ENCODE results near the gene COMMD6. TPM values are rescaled to one million over a fixed set of nuclear protein-coding genes. Genes with fewer than 3 reads are reported as not detected.
A peak's percentile ranks its signal among the peaks of the same experiment; 100 is the strongest.

COMMD6 gene
- total and polyA plus RNA-seq, 9 of the 15 experiments (the other 6 are each of a cell fraction or from before 2014, with no cell fraction given) = 32.6 to 116 (median 65.0) TPM

DNA sequence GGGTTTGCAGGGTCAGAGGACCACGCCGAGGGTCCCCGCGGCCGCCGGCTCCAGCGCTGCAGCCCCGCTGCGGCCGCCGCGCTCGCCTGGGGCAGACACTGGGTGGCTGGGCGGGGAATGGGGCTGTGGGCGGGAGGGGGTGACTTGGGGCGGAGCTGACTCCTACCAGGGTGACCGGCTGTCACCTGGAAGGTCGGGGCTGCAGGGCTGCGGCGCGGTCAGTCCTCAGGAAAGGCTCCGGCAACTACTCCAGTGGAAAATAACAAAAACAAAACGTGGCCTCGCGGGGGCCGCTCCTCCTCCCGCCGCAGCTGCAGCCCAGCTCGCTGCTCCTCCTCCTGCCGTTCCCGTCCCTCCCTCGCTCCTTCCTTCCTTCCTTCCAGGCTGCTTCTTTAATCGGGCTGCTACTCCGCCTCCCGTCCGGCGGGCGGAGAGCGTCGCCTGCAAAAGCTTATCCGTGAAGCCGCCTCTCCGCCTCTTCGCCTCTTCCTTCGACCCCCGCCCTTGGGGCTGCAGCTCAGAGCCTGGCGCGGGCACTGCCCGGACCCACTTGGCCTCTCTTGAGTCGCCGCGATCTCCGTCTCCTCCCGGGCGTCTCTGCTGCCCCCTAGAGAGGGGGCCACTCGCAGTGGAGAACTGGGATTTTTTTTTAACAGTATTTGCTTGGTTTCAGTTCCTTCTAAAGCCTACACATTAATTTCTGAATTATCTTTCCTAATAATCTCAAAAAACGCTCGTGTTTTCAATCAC is 55.4 kb downstream of the COMMD6 start, which contains the start of gene TBC1D4 (continued):
- TF ChIP-seq HOXB6 (CRISPR knock-in tag; IDR thresholded peaks at IDR 0.05; ENCODE audit: borderline replicate concordance) (no peak), PHF20 (IDR thresholded peaks at IDR 0.05; ENCODE audit: partially characterized antibody) (no peak), JUND (IDR thresholded peaks at IDR 0.05; ENCODE audit: borderline replicate concordance, low read depth, low read length) (no peak), JUND (tag; IDR thresholded peaks at IDR 0.05; ENCODE audit: borderline replicate concordance, low read depth, low read length) (no peak), ILK (tag; IDR thresholded peaks at IDR 0.05; ENCODE audit: borderline replicate concordance, low read depth) (no peak), CBX2 (IDR thresholded peaks at IDR 0.05; ENCODE audit: insufficient read depth, low read length, poor library complexity, severe bottlenecking) (no peak), ZBTB17 (CRISPR knock-in tag; IDR thresholded peaks at IDR 0.05) (no peak), ETV6 (IDR thresholded peaks at IDR 0.05; ENCODE audit: borderline replicate concordance in 1 of 2, low read depth in 2 of 2, low read length in 1 of 2) (no peak), ETV6 (CRISPR knock-in tag; IDR thresholded peaks at IDR 0.05; ENCODE audit: borderline replicate concordance) (no peak), ARID1B (IDR thresholded peaks at IDR 0.05) (0 out of 2 replicates have a peak, but pooled peaks have one; percentile 18), SIN3A (IDR thresholded peaks at IDR 0.05; ENCODE audit: borderline replicate concordance in 2 of 2, control insufficient read depth in 1 of 2, low read depth in 2 of 2, low read length in 2 of 2) (no peak), KAT7 (CRISPR knock-in tag; IDR thresholded peaks at IDR 0.05; ENCODE audit: borderline replicate concordance) (no peak), HNRNPL (IDR thresholded peaks at IDR 0.05; ENCODE audit: low read depth, low read length) (0 out of 2 replicates have a peak, but pooled peaks have one; percentile 29), RBBP5 (IDR thresholded peaks at IDR 0.05; ENCODE audit: borderline replicate concordance, insufficient read depth, low read length, poor library complexity, severe bottlenecking) (no peak), NCOA2 (IDR thresholded peaks at IDR 0.05; ENCODE audit: partially characterized antibody in 2 of 2) (no peak), BCL6 (CRISPR knock-in tag; IDR thresholded peaks at IDR 0.05) (no peak), ZNF140 (CRISPR knock-in tag; IDR thresholded peaks at IDR 0.05) (no peak), PHTF2 (CRISPR knock-in tag; IDR thresholded peaks at IDR 0.05) (no peak), ZEB2 (IDR thresholded peaks at IDR 0.05) (no peak), MED1 (CRISPR knock-in tag; IDR thresholded peaks at IDR 0.05; ENCODE audit: borderline replicate concordance) (no peak)
- TF ChIP-seq, protein P1, sequence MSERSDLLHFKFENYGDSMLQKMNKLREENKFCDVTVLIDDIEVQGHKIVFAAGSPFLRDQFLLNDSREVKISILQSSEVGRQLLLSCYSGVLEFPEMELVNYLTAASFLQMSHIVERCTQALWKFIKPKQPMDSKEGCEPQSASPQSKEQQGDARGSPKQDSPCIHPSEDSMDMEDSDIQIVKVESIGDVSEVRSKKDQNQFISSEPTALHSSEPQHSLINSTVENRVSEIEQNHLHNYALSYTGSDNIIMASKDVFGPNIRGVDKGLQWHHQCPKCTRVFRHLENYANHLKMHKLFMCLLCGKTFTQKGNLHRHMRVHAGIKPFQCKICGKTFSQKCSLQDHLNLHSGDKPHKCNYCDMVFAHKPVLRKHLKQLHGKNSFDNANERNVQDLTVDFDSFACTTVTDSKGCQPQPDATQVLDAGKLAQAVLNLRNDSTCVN (CRISPR knock-in tag; IDR thresholded peaks at IDR 0.05) = no peak
- TF ChIP-seq, protein P2, sequence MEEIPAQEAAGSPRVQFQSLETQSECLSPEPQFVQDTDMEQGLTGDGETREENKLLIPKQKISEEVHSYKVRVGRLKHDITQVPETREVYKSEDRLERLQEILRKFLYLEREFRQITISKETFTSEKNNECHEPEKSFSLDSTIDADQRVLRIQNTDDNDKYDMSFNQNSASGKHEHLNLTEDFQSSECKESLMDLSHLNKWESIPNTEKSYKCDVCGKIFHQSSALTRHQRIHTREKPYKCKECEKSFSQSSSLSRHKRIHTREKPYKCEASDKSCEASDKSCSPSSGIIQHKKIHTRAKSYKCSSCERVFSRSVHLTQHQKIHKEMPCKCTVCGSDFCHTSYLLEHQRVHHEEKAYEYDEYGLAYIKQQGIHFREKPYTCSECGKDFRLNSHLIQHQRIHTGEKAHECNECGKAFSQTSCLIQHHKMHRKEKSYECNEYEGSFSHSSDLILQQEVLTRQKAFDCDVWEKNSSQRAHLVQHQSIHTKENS (CRISPR knock-in tag; IDR thresholded peaks at IDR 0.05) = no peak
- TF ChIP-seq, protein P3, sequence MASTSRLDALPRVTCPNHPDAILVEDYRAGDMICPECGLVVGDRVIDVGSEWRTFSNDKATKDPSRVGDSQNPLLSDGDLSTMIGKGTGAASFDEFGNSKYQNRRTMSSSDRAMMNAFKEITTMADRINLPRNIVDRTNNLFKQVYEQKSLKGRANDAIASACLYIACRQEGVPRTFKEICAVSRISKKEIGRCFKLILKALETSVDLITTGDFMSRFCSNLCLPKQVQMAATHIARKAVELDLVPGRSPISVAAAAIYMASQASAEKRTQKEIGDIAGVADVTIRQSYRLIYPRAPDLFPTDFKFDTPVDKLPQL (IDR thresholded peaks at IDR 0.05; ENCODE audit: extremely low read depth, insufficient read length) = no peak
- TF ChIP-seq, protein P4, sequence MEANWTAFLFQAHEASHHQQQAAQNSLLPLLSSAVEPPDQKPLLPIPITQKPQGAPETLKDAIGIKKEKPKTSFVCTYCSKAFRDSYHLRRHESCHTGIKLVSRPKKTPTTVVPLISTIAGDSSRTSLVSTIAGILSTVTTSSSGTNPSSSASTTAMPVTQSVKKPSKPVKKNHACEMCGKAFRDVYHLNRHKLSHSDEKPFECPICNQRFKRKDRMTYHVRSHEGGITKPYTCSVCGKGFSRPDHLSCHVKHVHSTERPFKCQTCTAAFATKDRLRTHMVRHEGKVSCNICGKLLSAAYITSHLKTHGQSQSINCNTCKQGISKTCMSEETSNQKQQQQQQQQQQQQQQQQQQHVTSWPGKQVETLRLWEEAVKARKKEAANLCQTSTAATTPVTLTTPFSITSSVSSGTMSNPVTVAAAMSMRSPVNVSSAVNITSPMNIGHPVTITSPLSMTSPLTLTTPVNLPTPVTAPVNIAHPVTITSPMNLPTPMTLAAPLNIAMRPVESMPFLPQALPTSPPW (CRISPR knock-in tag; IDR thresholded peaks at IDR 0.05) = peak; percentile 64

Measured in K562 (cell line).